Sigmoid colon (tissue), 7 donors: ENCODE data around the gene TBC1D19. TPM values are rescaled to one million over a fixed set of nuclear protein-coding genes. Genes with fewer than 3 reads are reported as not detected.
"Not testable (repeated sequence)": the region's sequence is repeated elsewhere in the genome, so short reads cannot be mapped to it uniquely, and the experiment has no call there.

Source experiments
- DNase-seq: peaks from one replicate; pipeline ENCODE4 v3.0.0-alpha.2; 2019
- H3K27ac ChIP-seq, 4 donors: fragments of 200-600 bp; sonication (generic); one replicate each; pipeline ENCODE4 v1.5.1; 2016 to 2019; ENCODE audit warnings: mild to moderate bottlenecking in 1 of 4
- H3K27me3 ChIP-seq, 3 donors: fragments of 200-600 bp; sonication (generic); one replicate each; pipeline ENCODE4 v1.5.1; 2019; ENCODE audit warnings: mild to moderate bottlenecking in 1 of 3
- H3K36me3 ChIP-seq, 4 donors: fragments of 200-600 bp; sonication (generic); one replicate each; pipeline ENCODE4 v1.5.1; 2016 to 2019
- H3K4me1 ChIP-seq, 4 donors: fragments of 200-600 bp; sonication (generic); one replicate each; pipeline ENCODE4 v1.5.1; 2017 to 2019
- H3K4me3 ChIP-seq, 4 donors: fragments of 200-600 bp; sonication (generic); one replicate each; pipeline ENCODE4 v1.5.1; 2017 to 2019; ENCODE audit warnings: mild to moderate bottlenecking in 2 of 4, moderate library complexity in 1 of 4
- H3K9me3 ChIP-seq, 4 donors: fragments of 200-600 bp in 3 of 4; sonication (generic) in 3 of 4; one replicate each; pipeline versions ENCODE4 v1.5.1 to v1.6.1; 2013 to 2019
- EP300 ChIP-seq, 4 donors: sonication (generic); formaldehyde crosslinking; IDR thresholded peaks; one replicate each; pipeline ENCODE4 v1.6.1; 2017; ENCODE audit warnings: antibody characterized with exemption in 4 of 4
- POLR2A ChIP-seq, 2 donors: fragments of 450-650 bp; IDR thresholded peaks; one replicate each; pipeline ENCODE4 v1.6.1; 2016; ENCODE audit warnings: antibody characterized with exemption in 2 of 2, mild to moderate bottlenecking in 2 of 2, moderate library complexity in 2 of 2
- POLR2AphosphoS5 ChIP-seq, 4 donors: sonication (generic); formaldehyde crosslinking; IDR thresholded peaks; one replicate each; pipeline ENCODE4 v1.6.1; 2017; ENCODE audit warnings: antibody characterized with exemption in 4 of 4
- WGBS, 2 donors: extraction: QIAGEN DNeasy Blood & Tissue Kit; methylation state at CpG; one replicate each; pipeline ENCODE4 v1.1.7; 2013; 5-methylcytosine and 5-hydroxymethylcytosine counted together
- intact Hi-C: fragments of 100-400 bp; cut with DNase I; formaldehyde crosslinking; loops from one replicate; pipeline ENCODE4 v1.15.1; 2023
- polyA plus RNA-seq, 3 donors: library from polyadenylated mRNA; stranded (reverse); fragments of 200-250 nt; gene quantifications; one replicate each; pipeline ENCODE4 v1.2.3, GENCODE V29; 2013
- total RNA-seq, 4 donors: library from RNA; depleted of rRNA; stranded (reverse); fragments of >200 nt; gene quantifications; one replicate each; pipeline ENCODE4 v1.1.0, GENCODE V29; 2016
- TF ChIP-seq, protein P1 (sequence below), 4 experiments: fragments of 450-650 bp in 3 of 4; fragments of 200-600 bp in 1 of 4; IDR thresholded peaks; one replicate each; pipeline ENCODE4 v1.5.1; 2016 to 2019; ENCODE audit warnings: antibody characterized with exemption in 4 of 4, mild to moderate bottlenecking in 3 of 4, moderate library complexity in 2 of 4
- donor health status: healthy with polysubstance abuse.
- donor health status: Bipolar disorder and iron deficiency.
- donor health status: healthy.

Gene TBC1D19
- total and polyA plus RNA-seq, 7 donors = 1.4 to 31.8 (median 21.6) TPM

DNA sequence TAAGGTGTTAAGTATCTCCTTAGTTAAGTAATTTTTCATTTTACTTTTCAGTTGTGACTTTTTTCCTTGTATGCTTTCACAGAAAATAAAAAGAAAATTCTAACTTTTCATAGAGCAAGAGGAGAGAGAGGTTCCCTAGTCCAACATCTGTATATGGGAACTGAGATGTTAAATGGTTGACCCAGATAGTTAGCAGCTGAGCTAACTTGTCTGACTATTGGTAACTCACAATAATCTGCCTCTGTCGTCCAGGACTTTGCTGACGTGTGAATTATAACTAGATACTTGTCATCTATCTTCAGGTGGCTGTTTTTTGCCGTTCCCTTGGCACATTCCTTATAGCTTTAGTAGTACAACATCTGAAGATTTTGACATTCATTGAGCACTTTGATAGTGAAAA is 29.9 kb downstream of the TBC1D19 start:
- Histone ChIP-seq H3K9me3 (no peaks in the 10 kb centered on the region), H3K27ac (no peak overlapping the region), H3K4me3 (no peak overlapping the region), H3K27me3 (no peaks in the 10 kb centered on the region), H3K4me1 (peaks cover 0 to 5% (median 3%) of the 10 kb centered on the region in 4 donors), H3K36me3 (no peaks in the 10 kb centered on the region)
- WGBS, 2 donors = 93 to 94% methylated on average over 3 of the region's 3 CpGs
- no peak for DNase-seq
- intact Hi-C loops = loop anchor here (5.0 kb wide), 1 partner anchor 36 kb away; no protein-coding TSS in a partner anchor
- TF ChIP-seq POLR2AphosphoS5 (IDR thresholded peaks at IDR 0.05) (no peak), POLR2A (IDR thresholded peaks at IDR 0.05) (no peak), EP300 (IDR thresholded peaks at IDR 0.05) (no peak)
- TF ChIP-seq, protein P1, sequence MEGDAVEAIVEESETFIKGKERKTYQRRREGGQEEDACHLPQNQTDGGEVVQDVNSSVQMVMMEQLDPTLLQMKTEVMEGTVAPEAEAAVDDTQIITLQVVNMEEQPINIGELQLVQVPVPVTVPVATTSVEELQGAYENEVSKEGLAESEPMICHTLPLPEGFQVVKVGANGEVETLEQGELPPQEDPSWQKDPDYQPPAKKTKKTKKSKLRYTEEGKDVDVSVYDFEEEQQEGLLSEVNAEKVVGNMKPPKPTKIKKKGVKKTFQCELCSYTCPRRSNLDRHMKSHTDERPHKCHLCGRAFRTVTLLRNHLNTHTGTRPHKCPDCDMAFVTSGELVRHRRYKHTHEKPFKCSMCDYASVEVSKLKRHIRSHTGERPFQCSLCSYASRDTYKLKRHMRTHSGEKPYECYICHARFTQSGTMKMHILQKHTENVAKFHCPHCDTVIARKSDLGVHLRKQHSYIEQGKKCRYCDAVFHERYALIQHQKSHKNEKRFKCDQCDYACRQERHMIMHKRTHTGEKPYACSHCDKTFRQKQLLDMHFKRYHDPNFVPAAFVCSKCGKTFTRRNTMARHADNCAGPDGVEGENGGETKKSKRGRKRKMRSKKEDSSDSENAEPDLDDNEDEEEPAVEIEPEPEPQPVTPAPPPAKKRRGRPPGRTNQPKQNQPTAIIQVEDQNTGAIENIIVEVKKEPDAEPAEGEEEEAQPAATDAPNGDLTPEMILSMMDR (IDR thresholded peaks at IDR 0.05) = no peak

DNA sequence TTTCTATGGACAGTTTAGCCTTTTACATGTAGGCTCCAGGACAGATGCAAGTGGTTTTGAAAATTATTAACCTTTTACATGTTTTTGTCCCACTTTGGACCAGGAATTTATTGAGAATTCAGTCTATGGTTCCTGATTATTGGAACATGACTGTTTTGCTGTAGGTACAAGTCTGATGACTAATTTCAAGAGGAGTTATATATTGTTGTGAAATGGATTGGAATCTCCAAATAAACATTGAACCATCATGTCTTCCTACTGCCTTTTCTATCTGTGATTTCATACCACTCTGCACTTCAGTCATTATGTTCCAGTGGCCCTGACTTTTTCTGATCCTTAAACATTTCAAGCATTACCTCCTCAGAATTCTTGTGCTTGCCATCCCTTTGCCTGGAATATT is 35.9 kb downstream of the TBC1D19 start:
- Histone ChIP-seq H3K27ac (no peak overlapping the region), H3K4me3 (no peak overlapping the region), H3K36me3 (no peaks in the 10 kb centered on the region), H3K27me3 (no peaks in the 10 kb centered on the region), H3K4me1 (peaks cover 0 to 13% (median 11%) of the 10 kb centered on the region in 4 donors), H3K9me3 (no peaks in the 10 kb centered on the region)
- DNase-seq = no peak
- intact Hi-C loops = no loop called here
- TF ChIP-seq EP300 (IDR thresholded peaks at IDR 0.05) (no peak), POLR2A (IDR thresholded peaks at IDR 0.05) (no peak), POLR2AphosphoS5 (IDR thresholded peaks at IDR 0.05) (no peak)
- TF ChIP-seq, protein P1 (IDR thresholded peaks at IDR 0.05) = no peak

DNA sequence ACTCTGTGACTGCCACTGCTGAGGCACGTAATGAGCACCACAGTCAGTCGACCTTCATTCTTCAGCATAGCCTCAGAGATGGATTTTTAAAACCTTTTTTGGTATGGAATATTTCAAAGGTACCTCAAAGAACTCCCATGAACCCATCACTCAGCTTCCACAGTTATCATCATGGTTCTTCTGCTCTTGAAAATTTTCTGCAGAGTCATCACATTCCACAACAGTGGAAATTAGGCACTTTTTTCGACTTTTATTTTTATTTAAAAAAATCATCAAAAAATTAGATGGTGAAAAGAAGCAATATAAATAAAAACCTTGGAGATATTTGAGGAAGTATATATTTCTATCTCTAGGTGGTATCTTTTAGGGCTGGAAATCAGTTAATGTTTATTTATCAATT is 37.5 kb downstream of the TBC1D19 start:
- H3K9me3 ChIP-seq = no peaks in the 10 kb centered on the region
- DNase-seq = no peak
- no peaks in the 10 kb centered on the region for H3K27me3 ChIP-seq
- intact Hi-C loops = no loop called here
- H3K4me3 ChIP-seq = no peak overlapping the region
- TF ChIP-seq EP300 (IDR thresholded peaks at IDR 0.05) = no peak
- TF ChIP-seq POLR2A (IDR thresholded peaks at IDR 0.05) = no peak
- TF ChIP-seq, protein P1 (IDR thresholded peaks at IDR 0.05) = no peak
- TF ChIP-seq POLR2AphosphoS5 (IDR thresholded peaks at IDR 0.05) = no peak
- H3K36me3 ChIP-seq = no peaks in the 10 kb centered on the region
- H3K4me1 ChIP-seq = peaks cover 0 to 21% (median 18%) of the 10 kb centered on the region in 4 donors
- H3K27ac ChIP-seq = no peak overlapping the region
- WGBS, 2 donors = 95 to 97% methylated on average over 3 of the region's 3 CpGs

DNA sequence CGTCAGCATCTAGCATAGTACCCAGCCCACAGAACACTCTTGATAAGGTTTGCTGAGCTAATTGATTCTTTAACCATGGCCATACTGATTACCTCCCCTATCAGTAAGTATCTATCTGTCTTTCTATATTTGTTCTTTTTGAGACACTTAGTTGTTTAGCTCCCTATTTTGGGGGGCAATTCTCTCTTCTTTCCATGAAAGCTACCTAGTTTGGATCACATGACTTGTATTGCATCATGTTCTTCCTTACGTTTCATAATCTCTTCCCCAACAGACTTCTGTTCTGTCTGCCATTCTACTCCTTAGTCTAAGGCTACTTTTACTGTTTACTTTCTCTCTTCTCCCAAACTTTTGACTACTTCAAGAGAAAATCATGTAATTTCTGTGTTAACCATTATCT is 39.0 kb downstream of the TBC1D19 start:
- Histone ChIP-seq H3K36me3 (no peaks in the 10 kb centered on the region), H3K27me3 (no peaks in the 10 kb centered on the region), H3K9me3 (no peaks in the 10 kb centered on the region), H3K4me3 (no peak overlapping the region), H3K27ac (no peak overlapping the region), H3K4me1 (peaks cover 0 to 21% (median 18%) of the 10 kb centered on the region in 4 donors)
- DNase-seq = no peak
- 85 to 88% methylated on average over 2 of the region's 2 CpGs for WGBS, 2 donors
- no peak for TF ChIP-seq POLR2AphosphoS5 (IDR thresholded peaks at IDR 0.05)
- intact Hi-C loops = no loop called here

DNA sequence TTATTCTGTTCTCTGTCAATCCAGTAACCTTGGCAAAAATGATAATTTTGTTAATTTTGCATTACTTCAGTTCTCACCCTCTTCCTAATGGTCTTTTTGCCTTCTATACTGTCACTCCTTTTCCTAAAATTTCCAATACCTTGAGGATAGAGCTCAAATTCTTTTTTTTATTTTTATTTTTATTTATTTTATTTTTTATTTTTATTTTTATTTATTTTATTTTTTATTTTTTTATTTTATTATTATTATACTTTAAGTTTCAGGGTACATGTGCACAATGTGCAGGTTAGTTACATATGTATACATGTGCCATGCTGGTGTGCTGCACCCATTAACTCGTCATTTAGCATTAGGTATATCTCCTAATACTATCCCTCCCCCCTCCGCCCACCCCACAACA is 42.8 kb downstream of the TBC1D19 start:
- intact Hi-C loops, H3K9me3 ChIP-seq, H3K27ac ChIP-seq, H3K27me3 ChIP-seq, H3K36me3 ChIP-seq, H3K4me3 ChIP-seq, DNase-seq: not testable (repeated sequence)
- H3K4me1 ChIP-seq = peaks cover 0 to 21% (median 18%) of the 10 kb centered on the region in 4 donors
- 100% methylated on average over 1 to 2 of the region's 2 CpGs for WGBS, 2 donors

DNA sequence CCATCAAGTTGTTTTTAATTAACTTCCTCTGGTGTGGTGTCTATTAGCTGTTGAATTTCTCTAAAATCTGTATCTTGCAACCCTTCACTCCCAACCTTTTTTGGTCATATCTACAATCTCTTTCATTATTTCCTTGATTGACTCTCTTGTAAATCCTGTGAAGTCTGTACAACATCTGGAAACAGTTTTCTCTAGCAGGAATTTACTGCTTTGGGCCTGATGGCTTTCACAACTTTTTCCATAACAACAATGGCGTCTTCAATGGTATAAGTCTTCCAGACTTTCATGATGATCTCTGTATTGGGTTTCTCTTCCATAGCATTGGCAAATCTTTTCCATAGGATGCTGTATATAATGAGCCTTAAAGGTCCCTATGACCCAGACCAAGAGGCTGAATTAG is 49.0 kb downstream of the TBC1D19 start:
- Histone ChIP-seq H3K36me3 (peaks cover 0 to 8% (median 3%) of the 10 kb centered on the region in 4 donors), H3K4me1 (no peaks in the 10 kb centered on the region), H3K4me3 (no peak overlapping the region), H3K27ac (no peak overlapping the region), H3K9me3 (no peaks in the 10 kb centered on the region), H3K27me3 (no peaks in the 10 kb centered on the region)
- WGBS, 2 donors = 95% methylated on average over 1 of the region's 1 CpG
- no peak for DNase-seq
- intact Hi-C loops = no loop called here
- TF ChIP-seq POLR2A (IDR thresholded peaks at IDR 0.05) = no peak
- TF ChIP-seq, protein P1 (IDR thresholded peaks at IDR 0.05) = no peak
- TF ChIP-seq EP300 (IDR thresholded peaks at IDR 0.05) = no peak
- no peak for TF ChIP-seq POLR2AphosphoS5 (IDR thresholded peaks at IDR 0.05)
